ENCODE data around the gene ADAMTS17.

DNA sequence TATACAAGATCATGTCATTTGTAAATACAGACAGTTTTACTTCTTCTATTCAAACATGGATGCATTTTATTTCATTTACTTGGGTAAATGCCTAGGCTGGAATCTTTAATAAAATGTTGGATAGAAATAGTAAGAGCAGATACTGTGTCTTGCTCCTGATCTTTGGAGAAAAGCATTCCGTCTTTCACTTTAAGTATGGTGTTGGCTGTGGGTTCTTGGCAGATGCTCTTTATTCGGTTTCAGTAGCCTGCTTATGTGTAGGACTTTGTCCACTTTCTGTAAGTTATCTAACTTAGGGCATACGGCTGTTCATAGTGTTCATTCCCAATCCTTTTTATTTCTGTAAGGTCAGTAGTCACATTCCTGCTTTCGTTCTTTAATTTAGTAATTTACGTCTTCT is 303.0 kb downstream of the ADAMTS17 start:
- TF ChIP-seq, protein P1, sequence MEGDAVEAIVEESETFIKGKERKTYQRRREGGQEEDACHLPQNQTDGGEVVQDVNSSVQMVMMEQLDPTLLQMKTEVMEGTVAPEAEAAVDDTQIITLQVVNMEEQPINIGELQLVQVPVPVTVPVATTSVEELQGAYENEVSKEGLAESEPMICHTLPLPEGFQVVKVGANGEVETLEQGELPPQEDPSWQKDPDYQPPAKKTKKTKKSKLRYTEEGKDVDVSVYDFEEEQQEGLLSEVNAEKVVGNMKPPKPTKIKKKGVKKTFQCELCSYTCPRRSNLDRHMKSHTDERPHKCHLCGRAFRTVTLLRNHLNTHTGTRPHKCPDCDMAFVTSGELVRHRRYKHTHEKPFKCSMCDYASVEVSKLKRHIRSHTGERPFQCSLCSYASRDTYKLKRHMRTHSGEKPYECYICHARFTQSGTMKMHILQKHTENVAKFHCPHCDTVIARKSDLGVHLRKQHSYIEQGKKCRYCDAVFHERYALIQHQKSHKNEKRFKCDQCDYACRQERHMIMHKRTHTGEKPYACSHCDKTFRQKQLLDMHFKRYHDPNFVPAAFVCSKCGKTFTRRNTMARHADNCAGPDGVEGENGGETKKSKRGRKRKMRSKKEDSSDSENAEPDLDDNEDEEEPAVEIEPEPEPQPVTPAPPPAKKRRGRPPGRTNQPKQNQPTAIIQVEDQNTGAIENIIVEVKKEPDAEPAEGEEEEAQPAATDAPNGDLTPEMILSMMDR (IDR thresholded peaks at IDR 0.05) = no peak
- no peak for TF ChIP-seq POLR2A (IDR thresholded peaks at IDR 0.05)

Data from right lobe of liver (tissue), 4 donors.